ENCODE measurements around the gene MAN2A2.

Gene MAN2A2

DNA sequence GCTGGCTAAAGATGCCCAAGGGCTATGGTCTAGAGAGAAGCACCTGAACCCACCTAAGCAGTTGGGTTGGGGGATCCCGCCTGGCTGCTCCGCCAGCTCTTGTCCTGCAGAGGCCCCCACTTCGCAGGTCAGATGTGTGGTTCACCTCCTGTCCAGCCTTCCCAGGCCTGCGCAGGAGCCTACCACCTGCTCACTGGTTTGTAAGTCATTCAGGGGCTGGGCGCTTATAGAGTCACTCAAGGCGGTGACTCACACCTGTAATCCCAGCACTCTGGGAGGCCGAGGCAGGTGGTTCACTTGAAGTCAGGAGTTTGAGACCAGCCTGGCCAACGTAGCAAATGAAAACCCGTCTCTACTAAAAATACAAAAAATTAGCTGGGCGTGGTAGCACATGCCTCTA lies 38.6 kb upstream of the MAN2A2 start:
- 93% methylated on average over 10 of the region's 10 CpGs for WGBS
- no peaks in the 10 kb centered on the region for H3K9me3 ChIP-seq (ENCODE audit: insufficient read depth, low read depth, low read length)
- H3K27ac ChIP-seq (ENCODE audit: low read depth, low read length) = no peak overlapping the region
- no peaks in the 10 kb centered on the region for H3K36me3 ChIP-seq (ENCODE audit: insufficient read depth, low read length)
- no peak overlapping the region for H3K9ac ChIP-seq (ENCODE audit: low read depth, low read length)
- H3K4me3 ChIP-seq (ENCODE audit: low read length) = no peak overlapping the region
- peaks cover 15% of the 10 kb centered on the region for H3K4me1 ChIP-seq (ENCODE audit: insufficient read depth, low read length)
- no peaks in the 10 kb centered on the region for H3K27me3 ChIP-seq (ENCODE audit: insufficient read depth, low read length)

DNA sequence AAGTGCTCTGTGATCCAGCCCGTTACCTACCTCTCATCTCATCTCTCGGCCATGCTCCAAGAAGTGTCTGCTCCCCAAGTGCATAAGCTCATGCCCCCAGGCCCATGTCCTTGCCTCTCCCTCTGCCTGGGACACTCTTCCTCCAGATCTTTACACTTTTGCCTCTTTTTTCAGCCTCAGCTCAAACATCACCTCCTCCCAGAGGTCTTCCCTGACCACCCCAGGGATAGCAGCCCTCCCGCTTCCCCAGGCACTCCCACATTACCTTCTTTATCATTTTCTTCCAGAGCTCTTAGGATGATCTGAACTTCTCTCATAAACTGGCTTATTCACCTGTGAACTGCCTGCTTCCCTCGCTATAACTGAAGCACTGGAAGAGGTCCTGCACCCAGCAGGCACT lies 37.4 kb upstream of the MAN2A2 start:
- Histone ChIP-seq H3K27ac (ENCODE audit: low read depth, low read length) (no peak overlapping the region), H3K4me3 (ENCODE audit: low read length) (no peak overlapping the region), H3K9ac (ENCODE audit: low read depth, low read length) (no peak overlapping the region), H3K36me3 (ENCODE audit: insufficient read depth, low read length) (no peaks in the 10 kb centered on the region), H3K9me3 (ENCODE audit: insufficient read depth, low read depth, low read length) (no peaks in the 10 kb centered on the region), H3K27me3 (ENCODE audit: insufficient read depth, low read length) (no peaks in the 10 kb centered on the region), H3K4me1 (ENCODE audit: insufficient read depth, low read length) (peaks cover 22% of the 10 kb centered on the region)
- 90% methylated on average over 4 of the region's 4 CpGs for WGBS

DNA sequence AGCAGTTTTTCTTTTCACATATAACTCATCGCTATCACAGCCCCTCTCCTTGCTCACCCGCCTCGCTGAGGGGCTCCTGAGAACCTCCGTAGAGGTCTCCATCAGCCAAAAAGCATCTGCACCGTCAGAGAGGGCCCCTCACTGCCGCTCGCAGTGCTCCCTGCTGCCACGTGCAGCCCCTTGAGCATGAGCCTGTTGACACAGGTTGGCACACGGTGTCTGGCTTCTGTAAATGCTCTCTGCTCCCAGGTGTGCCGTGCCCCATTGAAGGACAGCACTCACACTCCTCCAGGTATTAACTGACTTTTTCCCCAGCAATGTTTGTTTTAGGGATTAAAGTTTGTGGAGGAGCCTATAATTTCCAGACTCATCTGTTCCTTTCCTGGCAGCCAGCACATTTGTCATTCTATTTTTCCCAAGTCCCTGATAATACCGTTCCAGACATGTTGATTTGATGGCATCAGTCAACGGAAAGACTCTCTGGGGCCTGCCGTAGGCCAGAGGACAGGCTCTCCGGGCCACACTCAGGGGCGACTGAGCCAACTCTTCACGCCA lies 36.9 kb upstream of the MAN2A2 start:
- 87% methylated on average over 16 of the region's 16 CpGs for WGBS
- H3K4me1 ChIP-seq (ENCODE audit: insufficient read depth, low read length) = peaks cover 24% of the 10 kb centered on the region
- no peaks in the 10 kb centered on the region for H3K27me3 ChIP-seq (ENCODE audit: insufficient read depth, low read length)
- no peak overlapping the region for H3K27ac ChIP-seq (ENCODE audit: low read depth, low read length)
- H3K9me3 ChIP-seq (ENCODE audit: insufficient read depth, low read depth, low read length) = no peaks in the 10 kb centered on the region
- H3K4me3 ChIP-seq (ENCODE audit: low read length) = no peak overlapping the region
- H3K9ac ChIP-seq (ENCODE audit: low read depth, low read length) = no peak overlapping the region
- no peaks in the 10 kb centered on the region for H3K36me3 ChIP-seq (ENCODE audit: insufficient read depth, low read length)

DNA sequence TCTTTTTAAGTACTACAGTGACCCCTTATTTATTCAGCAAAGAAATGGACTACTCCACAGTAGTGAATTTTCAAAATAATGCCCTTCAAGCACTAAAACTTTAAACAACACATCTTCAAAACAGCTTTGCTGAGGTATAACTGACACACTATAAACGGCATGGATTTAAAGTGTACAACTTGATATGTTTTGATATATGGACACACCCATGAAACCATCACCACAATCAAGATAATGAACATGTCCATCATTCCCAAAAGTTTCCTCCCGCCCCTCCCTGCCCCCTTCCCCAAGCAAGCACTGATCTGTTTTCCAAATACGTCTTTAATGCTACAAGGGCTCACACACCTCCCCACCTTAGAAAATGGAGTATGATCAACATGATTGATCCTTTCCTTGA lies 36.3 kb upstream of the MAN2A2 start:
- H3K27ac ChIP-seq (ENCODE audit: low read depth, low read length) = no peak overlapping the region
- H3K4me1 ChIP-seq (ENCODE audit: insufficient read depth, low read length) = peaks cover 24% of the 10 kb centered on the region
- no peak overlapping the region for H3K9ac ChIP-seq (ENCODE audit: low read depth, low read length)
- H3K9me3 ChIP-seq (ENCODE audit: insufficient read depth, low read depth, low read length) = no peaks in the 10 kb centered on the region
- H3K4me3 ChIP-seq (ENCODE audit: low read length) = no peak overlapping the region
- no peaks in the 10 kb centered on the region for H3K27me3 ChIP-seq (ENCODE audit: insufficient read depth, low read length)
- WGBS = 94% methylated on average over 3 of the region's 3 CpGs
- H3K36me3 ChIP-seq (ENCODE audit: insufficient read depth, low read length) = no peaks in the 10 kb centered on the region

DNA sequence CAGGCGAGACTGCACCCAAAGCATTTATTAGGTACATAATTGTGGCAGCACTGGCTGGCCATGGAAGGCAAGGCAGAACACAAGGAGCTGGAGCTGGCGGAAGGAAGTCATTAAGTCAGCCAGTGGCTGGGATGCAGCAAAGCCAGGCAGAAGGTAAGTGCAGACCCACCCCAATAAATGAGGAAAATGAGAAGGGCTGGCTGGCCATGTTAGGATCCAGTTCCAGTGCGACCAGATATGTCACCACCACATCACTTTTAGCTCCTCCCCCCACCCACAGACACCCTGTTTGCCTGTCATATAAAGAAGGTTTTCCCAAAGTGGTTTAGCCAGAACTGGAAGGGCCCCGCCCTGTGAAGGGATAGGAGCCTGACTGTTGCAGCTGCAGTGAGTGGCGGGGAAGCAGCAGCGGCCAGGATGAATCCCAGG lies 34.8 kb upstream of the MAN2A2 start, which contains the start of gene FURIN:
FURIN (plus strand) TSS at position 328 of the 429 bp plus-strand sequence. CDS start 7,153 bp downstream, outside the sequence.
- H3K27me3 ChIP-seq (ENCODE audit: insufficient read depth, low read length) = no peaks in the 10 kb centered on the region
- WGBS = 84% methylated on average over 6 of the region's 6 CpGs
- H3K4me3 ChIP-seq (ENCODE audit: low read length) = no peak within 1 kb of the TSS; the same call in 1 of the 2 replicates
- H3K4me1 ChIP-seq (ENCODE audit: insufficient read depth, low read length) = peaks cover 36% of the 10 kb centered on the region
- H3K27ac ChIP-seq (ENCODE audit: low read depth, low read length) = peak within 1 kb of the TSS; percentile 83
- H3K36me3 ChIP-seq (ENCODE audit: insufficient read depth, low read length) = no peaks in the 10 kb centered on the region
- no peaks in the 10 kb centered on the region for H3K9me3 ChIP-seq (ENCODE audit: insufficient read depth, low read depth, low read length)
- peak within 1 kb of the TSS; percentile 22; the same call in 1 of the 2 replicates for H3K9ac ChIP-seq (ENCODE audit: low read depth, low read length)

DNA sequence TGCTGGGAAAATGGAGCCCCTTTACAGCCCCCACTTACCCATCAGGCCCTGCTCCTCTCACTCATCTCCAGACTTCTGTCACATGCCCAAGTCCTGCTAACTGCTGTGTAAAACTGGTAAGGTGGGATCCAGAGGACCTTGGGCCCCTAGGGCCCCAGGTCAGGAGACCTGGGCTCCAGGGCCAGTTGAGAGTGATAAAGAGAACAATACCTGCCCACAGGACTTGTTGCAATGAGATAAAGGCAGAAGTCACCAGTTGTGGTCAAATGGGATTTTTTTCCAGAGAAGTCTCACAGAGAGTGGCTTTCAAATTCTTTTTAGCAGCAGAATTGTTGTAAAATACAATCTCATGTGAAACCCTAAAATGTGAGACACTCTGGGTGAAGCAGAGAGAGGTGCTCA lies 34.0 kb upstream of the MAN2A2 start:
- H3K4me3 ChIP-seq (ENCODE audit: low read length) = no peak overlapping the region; the same call in 1 of the 2 replicates
- H3K36me3 ChIP-seq (ENCODE audit: insufficient read depth, low read length) = no peaks in the 10 kb centered on the region
- peak overlapping the region; percentile 83 for H3K27ac ChIP-seq (ENCODE audit: low read depth, low read length)
- no peaks in the 10 kb centered on the region for H3K9me3 ChIP-seq (ENCODE audit: insufficient read depth, low read depth, low read length)
- peak overlapping the region; percentile 22; the same call in 1 of the 2 replicates for H3K9ac ChIP-seq (ENCODE audit: low read depth, low read length)
- H3K4me1 ChIP-seq (ENCODE audit: insufficient read depth, low read length) = peaks cover 43% of the 10 kb centered on the region
- H3K27me3 ChIP-seq (ENCODE audit: insufficient read depth, low read length) = no peaks in the 10 kb centered on the region

DNA sequence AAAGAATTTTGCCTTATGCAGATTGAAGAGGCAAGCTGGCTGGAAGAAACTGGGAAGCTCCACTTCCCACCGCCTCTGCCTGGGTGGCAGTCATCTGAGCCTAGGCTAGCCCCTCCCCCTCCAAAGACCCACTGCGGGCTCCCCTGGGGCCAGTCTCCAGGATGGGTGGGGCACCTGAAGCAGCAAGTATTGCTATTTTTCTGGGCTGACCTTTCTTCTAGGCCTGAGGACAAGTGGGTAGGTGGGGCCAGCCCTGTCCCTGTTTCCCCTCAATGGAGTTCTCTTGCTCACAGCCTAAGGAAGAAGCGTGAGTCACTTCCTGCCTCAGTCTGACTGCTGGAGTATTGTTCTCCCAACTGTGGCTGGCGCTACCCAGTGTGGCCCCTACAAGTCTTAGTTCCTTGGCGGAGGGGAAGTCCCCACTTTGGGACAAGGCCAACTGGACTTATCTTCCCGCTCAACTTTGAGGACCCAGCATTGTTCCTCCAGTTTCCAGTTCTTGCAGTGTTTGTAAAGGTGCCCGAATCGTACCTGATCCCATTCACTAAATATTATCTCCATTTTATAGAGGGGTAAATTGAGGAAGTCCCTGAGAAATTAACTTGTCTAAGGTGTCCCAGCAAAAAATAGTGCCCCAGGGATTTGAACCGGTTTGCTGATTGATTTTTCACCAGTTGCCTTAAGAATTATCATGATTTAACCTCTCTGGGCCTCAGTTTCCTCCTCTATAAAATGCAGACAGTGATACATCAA lies 33.3 kb upstream of the MAN2A2 start:
- Histone ChIP-seq H3K9me3 (ENCODE audit: insufficient read depth, low read depth, low read length) (no peaks in the 10 kb centered on the region), H3K27me3 (ENCODE audit: insufficient read depth, low read length) (no peaks in the 10 kb centered on the region), H3K9ac (ENCODE audit: low read depth, low read length) (no peak overlapping the region; the same call in 1 of the 2 replicates), H3K4me1 (ENCODE audit: insufficient read depth, low read length) (peaks cover 49% of the 10 kb centered on the region), H3K4me3 (ENCODE audit: low read length) (peak overlapping the region; percentile 77; the same call in 1 of the 2 replicates), H3K27ac (ENCODE audit: low read depth, low read length) (peak overlapping the region; percentile 83), H3K36me3 (ENCODE audit: insufficient read depth, low read length) (no peaks in the 10 kb centered on the region)
- 24% methylated on average over 7 of the region's 9 CpGs for WGBS

DNA sequence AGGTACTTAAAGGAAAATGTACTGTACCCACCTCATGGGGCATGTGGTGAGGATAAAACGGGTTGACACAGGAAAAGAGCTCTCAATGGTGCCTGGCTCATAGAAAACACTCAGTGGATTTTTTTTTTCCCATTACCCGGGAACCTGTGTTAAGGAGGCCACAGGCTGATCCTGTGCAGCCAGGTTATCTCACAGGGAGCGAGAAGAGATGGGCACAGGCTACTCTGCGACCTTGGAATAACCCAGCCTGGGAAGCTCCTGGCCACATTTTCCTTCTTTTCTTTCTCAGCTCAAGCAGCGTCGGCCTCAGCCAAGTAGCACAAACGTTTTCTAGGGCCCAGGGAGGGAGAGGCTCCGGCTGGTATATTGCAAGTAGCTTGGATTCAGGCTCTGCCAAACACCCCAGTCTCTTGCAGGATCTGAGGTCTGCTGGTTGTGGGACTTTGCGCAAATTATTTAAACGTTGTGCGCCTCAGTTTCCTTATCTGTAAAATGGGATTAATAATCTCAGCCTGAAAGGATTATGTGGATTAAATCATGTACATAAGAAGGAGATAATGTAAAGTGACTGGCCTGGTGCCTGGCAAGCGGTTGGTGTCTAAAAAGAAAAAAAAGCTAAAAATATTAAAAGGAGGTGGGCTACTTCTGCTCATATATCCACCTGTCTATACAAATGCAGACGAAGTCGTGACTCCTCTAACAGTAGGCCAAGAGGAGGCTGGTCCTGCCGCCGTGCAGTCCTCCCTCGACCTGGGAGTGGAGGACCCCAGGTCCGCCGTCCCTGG lies 32.6 kb upstream of the MAN2A2 start:
- H3K9ac ChIP-seq (ENCODE audit: low read depth, low read length) = peak overlapping the region; percentile 77
- peak overlapping the region; percentile 77 for H3K4me3 ChIP-seq (ENCODE audit: low read length)
- 42% methylated on average over 19 of the region's 19 CpGs for WGBS
- H3K4me1 ChIP-seq (ENCODE audit: insufficient read depth, low read length) = peaks cover 50% of the 10 kb centered on the region
- H3K27me3 ChIP-seq (ENCODE audit: insufficient read depth, low read length) = no peaks in the 10 kb centered on the region
- peak overlapping the region; percentile 83 for H3K27ac ChIP-seq (ENCODE audit: low read depth, low read length)
- H3K36me3 ChIP-seq (ENCODE audit: insufficient read depth, low read length) = no peaks in the 10 kb centered on the region
- H3K9me3 ChIP-seq (ENCODE audit: insufficient read depth, low read depth, low read length) = no peaks in the 10 kb centered on the region

DNA sequence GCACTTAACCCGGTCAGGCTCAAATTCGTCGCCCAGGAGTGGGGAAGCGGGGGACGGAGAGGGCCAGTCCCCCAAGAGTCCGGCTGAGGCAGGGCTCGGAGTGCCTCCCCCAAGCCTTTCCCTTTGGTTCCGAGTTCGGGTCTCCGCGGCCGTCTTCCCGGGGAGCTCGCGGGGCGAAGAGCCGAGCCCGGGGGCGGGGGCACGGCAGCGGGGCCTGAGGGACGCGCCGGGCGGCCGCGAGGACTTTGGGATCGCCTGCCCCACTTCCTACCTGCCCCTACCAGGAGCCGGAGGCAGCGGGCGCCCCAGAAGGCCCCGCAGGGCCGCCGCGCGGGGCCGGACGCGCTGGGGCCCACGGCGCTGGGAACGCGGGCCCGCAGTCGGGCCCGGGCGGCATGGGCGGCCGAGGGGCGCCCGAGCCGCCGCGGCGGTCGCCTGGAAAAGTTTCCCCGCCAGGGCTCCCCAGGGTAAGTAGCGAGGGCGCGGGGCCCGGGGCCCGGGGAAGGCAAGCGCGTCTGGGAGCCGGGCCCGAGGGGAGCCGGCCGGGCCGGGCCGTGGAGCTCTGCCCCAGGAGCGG lies 31.9 kb upstream of the MAN2A2 start:
- 1% methylated on average over 66 of the region's 71 CpGs for WGBS
- H3K36me3 ChIP-seq (ENCODE audit: insufficient read depth, low read length) = peaks cover 6% of the 10 kb centered on the region
- H3K9ac ChIP-seq (ENCODE audit: low read depth, low read length) = peak overlapping the region; percentile 77
- H3K4me1 ChIP-seq (ENCODE audit: insufficient read depth, low read length) = peaks cover 50% of the 10 kb centered on the region
- no peaks in the 10 kb centered on the region for H3K9me3 ChIP-seq (ENCODE audit: insufficient read depth, low read depth, low read length)
- peak overlapping the region; percentile 78 for H3K27ac ChIP-seq (ENCODE audit: low read depth, low read length)
- no peaks in the 10 kb centered on the region for H3K27me3 ChIP-seq (ENCODE audit: insufficient read depth, low read length)
- H3K4me3 ChIP-seq (ENCODE audit: low read length) = peak overlapping the region; percentile 77

DNA sequence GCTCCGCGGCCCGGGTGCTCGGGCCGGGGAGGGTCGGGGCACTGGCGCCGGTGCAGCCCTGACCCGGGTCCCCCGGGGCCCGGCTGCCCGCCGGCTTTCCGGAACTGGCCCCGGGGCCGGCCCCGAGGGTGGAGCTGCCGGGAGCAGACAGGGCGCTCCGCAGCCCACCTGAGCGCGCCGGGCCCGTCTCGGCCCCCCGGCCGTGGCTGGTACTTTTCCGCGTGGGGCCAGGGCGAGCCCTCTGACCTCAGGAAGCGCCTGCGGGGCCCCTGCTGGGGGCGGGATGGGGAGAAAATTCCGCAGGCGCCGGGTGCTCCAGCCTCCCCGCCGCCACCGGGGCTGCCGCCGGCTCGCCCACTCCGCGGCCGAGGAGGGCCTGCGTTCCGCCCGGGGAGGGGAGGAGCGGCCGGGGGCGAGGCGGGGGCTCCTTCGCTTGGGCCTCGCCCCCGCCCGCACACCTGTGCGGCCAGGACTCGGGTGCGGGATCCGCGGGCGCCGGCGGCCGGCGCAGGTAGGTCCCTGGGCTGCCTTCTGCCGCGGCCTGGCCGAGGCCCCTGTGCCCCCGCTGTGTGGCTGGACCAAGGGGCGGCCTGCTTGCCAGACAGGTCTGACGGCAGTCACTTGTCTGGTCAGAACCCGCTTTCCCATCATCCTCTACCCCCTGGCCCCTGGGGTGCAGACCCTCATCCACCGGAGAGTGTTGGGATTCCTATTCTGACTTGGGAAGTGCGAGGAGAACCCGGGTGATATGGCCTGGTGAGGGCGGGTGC lies 31.2 kb upstream of the MAN2A2 start:
- H3K27ac ChIP-seq (ENCODE audit: low read depth, low read length) = peak overlapping the region; percentile 48; the same call in 1 of the 2 replicates
- peaks cover 12% of the 10 kb centered on the region for H3K36me3 ChIP-seq (ENCODE audit: insufficient read depth, low read length)
- H3K9me3 ChIP-seq (ENCODE audit: insufficient read depth, low read depth, low read length) = no peaks in the 10 kb centered on the region
- under 1% methylated on average over 77 of the region's 77 CpGs for WGBS
- no peaks in the 10 kb centered on the region for H3K27me3 ChIP-seq (ENCODE audit: insufficient read depth, low read length)
- H3K9ac ChIP-seq (ENCODE audit: low read depth, low read length) = peak overlapping the region; percentile 77
- H3K4me1 ChIP-seq (ENCODE audit: insufficient read depth, low read length) = peaks cover 50% of the 10 kb centered on the region
- H3K4me3 ChIP-seq (ENCODE audit: low read length) = peak overlapping the region; percentile 77

Measured in HUES64 (cell line).